SK-N-SH (cell line): ENCODE results near the gene CCDC149. TPM values are rescaled to one million over a fixed set of nuclear protein-coding genes. Genes with fewer than 3 reads are reported as not detected.

Experiments
- CTCF ChIA-PET: fragments of 300-600, 350-600 bp; formaldehyde crosslinking; extraction: SDS; loops from one replicate; lab custom pipeline; 2021; lab: Yijun Ruan, JAX
- POLR2A ChIA-PET: fragments of 350-600 bp; sonication (Branson Sonifier 250); formaldehyde crosslinking; extraction: SDS; loops from one replicate; lab custom pipeline; 2020; ENCODE audit warnings: antibody characterized with exemption, inconsistent platforms; lab: Yijun Ruan, JAX
- DNase-seq: peaks from one replicate; pipeline ENCODE4 v3.0.0; 2012
- H2AFZ ChIP-seq: fragments of 200-600 bp; sonication (generic); 2 replicates; pipeline ENCODE4 v1.8.1; 2016; ENCODE audit warnings: antibody characterized with exemption, mild to moderate bottlenecking, low read depth
- H3F3A ChIP-seq: fragments of 200-600 bp; sonication (generic); replicated peaks from 2 replicates; pipeline ENCODE3; 2016; ENCODE audit warnings: antibody characterized with exemption, mild to moderate bottlenecking; ENCODE audit not compliant: insufficient read depth
- H3K27ac ChIP-seq, 2 experiments: fragments of 200-500 bp in 1 of 2; fragments of 200-600 bp in 1 of 2; sonication (Bioruptor generic) in 1 of 2; sonication (generic), shearing (Covaris generic) in 1 of 2; 2 replicates each; pipeline versions ENCODE4 v1.5.1 to v1.6.1; 2014 to 2016; ENCODE audit warnings: low read depth in 2 of 2, inconsistent platforms in 1 of 2, low read length in 1 of 2, mild to moderate bottlenecking in 1 of 2, mixed read lengths in 1 of 2
- H3K27me3 ChIP-seq: fragments of 200-600 bp; sonication (generic), shearing (Covaris generic); 2 replicates; pipeline ENCODE4 v1.6.1; 2016; ENCODE audit warnings: mixed run types; ENCODE audit not compliant: insufficient read depth
- H3K36me3 ChIP-seq, 2 experiments: fragments of 200-500 bp in 1 of 2; fragments of 200-600 bp in 1 of 2; sonication (Bioruptor generic) in 1 of 2; sonication (generic) in 1 of 2; replicated peaks in 1 of 2; 2 replicates each; pipeline versions ENCODE3 to v1.5.1; 2014 to 2016; ENCODE audit warnings: low read length in 1 of 2, mild to moderate bottlenecking in 1 of 2; ENCODE audit not compliant: insufficient read depth in 2 of 2, control insufficient read depth in 1 of 2
- H3K4me1 ChIP-seq, 2 experiments: fragments of 200-500 bp in 1 of 2; fragments of 200-600 bp in 1 of 2; sonication (Bioruptor generic) in 1 of 2; sonication (generic), shearing (Covaris generic) in 1 of 2; 2 replicates each; pipeline versions ENCODE4 v1.5.1 to v1.6.1; 2014 to 2016; ENCODE audit warnings: low read depth in 1 of 2, low read length in 1 of 2, mixed run types in 1 of 2; ENCODE audit not compliant: insufficient read depth in 2 of 2, control insufficient read depth in 1 of 2
- H3K4me2 ChIP-seq: fragments of 200-600 bp; sonication (generic), shearing (Covaris generic); 2 replicates; pipeline ENCODE4 v1.6.1; 2017; ENCODE audit warnings: mixed run types
- H3K4me3 ChIP-seq, 2 experiments: fragments of 200-500 bp in 1 of 2; fragments of 200-600 bp in 1 of 2; sonication (Bioruptor generic) in 1 of 2; sonication (generic), shearing (Covaris generic) in 1 of 2; 2 replicates each; pipeline versions ENCODE4 v1.5.1 to v1.8.1; 2014 to 2016; ENCODE audit warnings: low read depth in 2 of 2, inconsistent platforms in 1 of 2, low read length in 1 of 2, mild to moderate bottlenecking in 1 of 2, mixed read lengths in 1 of 2, moderate library complexity in 1 of 2
- H3K79me2 ChIP-seq: fragments of 200-600 bp; sonication (generic); 2 replicates; pipeline ENCODE4 v1.8.1; 2017; ENCODE audit warnings: mild to moderate bottlenecking; ENCODE audit not compliant: insufficient read depth
- H3K9ac ChIP-seq: fragments of 200-600 bp; sonication (generic); 2 replicates; pipeline ENCODE4 v1.6.1; 2017; ENCODE audit warnings: mixed run types
- H3K9me2 ChIP-seq: fragments of 200-600 bp; sonication (generic); 2 replicates; pipeline ENCODE4 v1.6.1; 2017; ENCODE audit warnings: mixed run types
- H3K9me3 ChIP-seq: fragments of 200-600 bp; sonication (generic); 2 replicates; pipeline ENCODE4 v1.6.1; 2017; ENCODE audit warnings: mixed run types, mild to moderate bottlenecking, moderate library complexity
- H4K20me1 ChIP-seq: fragments of 200-600 bp; sonication (generic); 2 replicates; pipeline ENCODE4 v1.6.1; 2017; ENCODE audit warnings: mild to moderate bottlenecking, mixed run types; ENCODE audit not compliant: insufficient read depth
- CHD2 ChIP-seq: fragments of 150-350 bp; IDR thresholded peaks from 2 replicates; pipeline ENCODE4 v1.6.1; 2018; ENCODE audit warnings: low read length; ENCODE audit not compliant: partially characterized antibody
- ELF1 ChIP-seq: IDR thresholded peaks from 2 replicates; pipeline ENCODE4 v1.4.0; 2012
- EP300 ChIP-seq, 2 experiments: IDR thresholded peaks; 2 replicates each; pipeline versions ENCODE4 v1.4.0 to v1.6.1; 2012; ENCODE audit warnings: borderline replicate concordance in 1 of 2, low read depth in 1 of 2, low read length in 1 of 2
- FOSL2 ChIP-seq: IDR thresholded peaks from 2 replicates; pipeline ENCODE4 v1.4.0; 2012; ENCODE audit warnings: low read depth, mild to moderate bottlenecking, moderate library complexity, borderline replicate concordance
- FOXJ3 ChIP-seq: sonication (generic); formaldehyde crosslinking; IDR thresholded peaks from 2 replicates; pipeline ENCODE4 v1.5.1; 2020; ENCODE audit warnings: mild to moderate bottlenecking, missing genetic modification reagents
- GABPA ChIP-seq: IDR thresholded peaks from 2 replicates; pipeline ENCODE4 v1.4.0; 2012; ENCODE audit warnings: low read depth, mild to moderate bottlenecking
- GATA2 ChIP-seq: sonication (generic); formaldehyde crosslinking; IDR thresholded peaks from 2 replicates; pipeline ENCODE4 v1.5.0; 2020; ENCODE audit warnings: mild to moderate bottlenecking, missing genetic modification reagents
- JUND ChIP-seq: IDR thresholded peaks from 2 replicates; pipeline ENCODE4 v1.4.0; 2012
- MXI1 ChIP-seq: IDR thresholded peaks from 2 replicates; pipeline ENCODE4 v1.6.1; 2012; ENCODE audit warnings: mild to moderate bottlenecking, low read depth, low read length, improper control_type of control experiment
- NFIC ChIP-seq: IDR thresholded peaks from 2 replicates; pipeline ENCODE4 v1.4.0; 2012; ENCODE audit warnings: borderline replicate concordance
- RAD21 ChIP-seq: IDR thresholded peaks from 2 replicates; pipeline ENCODE4 v1.6.1; 2012; ENCODE audit warnings: mild to moderate bottlenecking, low read length
- RFX5 ChIP-seq: IDR thresholded peaks from 2 replicates; pipeline ENCODE4 v1.6.1; 2012; ENCODE audit warnings: mild to moderate bottlenecking, improper control_type of control experiment, low read length
- SMC3 ChIP-seq: IDR thresholded peaks from 2 replicates; pipeline ENCODE4 v1.6.1; 2012; ENCODE audit warnings: low read depth, low read length, improper control_type of control experiment
- TAF1 ChIP-seq: IDR thresholded peaks from 2 replicates; pipeline ENCODE4 v1.6.1; 2012; ENCODE audit warnings: low read depth, mild to moderate bottlenecking, low read length, moderate library complexity, borderline replicate concordance
- TCF12 ChIP-seq: IDR thresholded peaks from 2 replicates; pipeline ENCODE4 v1.4.0; 2012
- WGBS: methylation state at CpG from one replicate; pipeline ENCODE4 v1.1.6; 2017; ENCODE audit warnings: low lambda C conversion rate; 5-methylcytosine and 5-hydroxymethylcytosine counted together
- polyA plus RNA-seq, 3 experiments: library from polyadenylated mRNA; depleted of rRNA; stranded (reverse); fragments of >200 nt; gene quantifications; 2 replicates each; pipeline ENCODE4 v1.2.3, GENCODE V29; 2012
- TF ChIP-seq, protein P1 (sequence below): fragments of 150-350 bp; IDR thresholded peaks from 2 replicates; pipeline ENCODE4 v1.6.1; 2016; ENCODE audit warnings: mild to moderate bottlenecking, low read depth, low read length
- TF ChIP-seq, protein P2 (sequence below): IDR thresholded peaks from 2 replicates; pipeline ENCODE4 v1.4.0; 2012; ENCODE audit warnings: low read depth
- TF ChIP-seq, protein P3 (sequence below): IDR thresholded peaks from 2 replicates; pipeline ENCODE4 v1.6.1; 2012; ENCODE audit warnings: mild to moderate bottlenecking, low read depth, low read length, moderate library complexity

CCDC149 gene
- polyA plus RNA-seq, 1 of the 3 experiments (the other 2 are of a cell fraction) = 5.5 TPM

DNA sequence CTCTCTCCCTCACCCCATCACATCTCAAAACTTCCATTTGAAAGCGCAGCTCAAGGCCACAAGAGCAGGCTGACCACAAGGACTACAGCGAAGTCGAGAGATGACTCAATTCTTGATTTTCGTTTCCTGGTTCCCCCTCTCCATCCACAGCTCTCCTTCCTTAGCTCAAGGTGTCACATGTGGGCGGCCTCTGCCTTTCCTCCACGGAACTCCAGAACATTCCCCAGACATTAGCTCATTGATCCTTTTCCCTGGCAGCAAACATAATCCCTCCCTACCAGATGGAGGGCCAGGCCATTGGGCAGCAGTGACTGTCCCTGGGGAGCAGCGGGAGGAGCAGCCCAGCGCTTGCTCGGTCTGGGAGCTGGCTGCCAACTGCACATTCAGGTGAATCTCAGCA is 56.3 kb downstream of the CCDC149 start:
- TF ChIP-seq TCF12 (peak; percentile 42; the same call in 1 of the 2 replicates), ELF1 (peak; percentile 29; the same call in 1 of the 2 replicates), NFIC (0 out of 2 replicates have a peak, but pooled peaks have one; percentile 5), SMC3 (no peak), JUND (peak; percentile 45)
- no peaks in the 10 kb centered on the region for H3K9me2 ChIP-seq
- no peak overlapping the region for H3K9ac ChIP-seq
- no peaks in the 10 kb centered on the region for H4K20me1 ChIP-seq
- no peaks in the 10 kb centered on the region for H3K9me3 ChIP-seq
- peaks cover 0 to 4% of the 10 kb centered on the region in 2 experiments for H3K36me3 ChIP-seq
- 77% methylated on average over 9 of the region's 9 CpGs for WGBS
- no peak overlapping the region for H3K4me3 ChIP-seq
- H3F3A ChIP-seq = peaks cover 26% of the 10 kb centered on the region
- no peak overlapping the region; the same call in 1 of the 2 replicates for H2AFZ ChIP-seq
- CTCF ChIA-PET = interaction anchor here (2.1 kb wide), 1 partner anchor 12 kb away, joined by 4 read pairs; no protein-coding TSS in a partner anchor
- POLR2A ChIA-PET = no interaction called here
- peak overlapping the region in 1 of 2 experiments; percentile 79; a peak in 2 of 4 replicates for H3K27ac ChIP-seq
- no peaks in the 10 kb centered on the region for H3K79me2 ChIP-seq
- no peaks in the 10 kb centered on the region for H3K27me3 ChIP-seq
- peaks cover 2 to 37% of the 10 kb centered on the region in 2 experiments for H3K4me1 ChIP-seq
- DNase-seq = peak; percentile 7
- peak overlapping the region; percentile 38; the same call in 1 of the 2 replicates for H3K4me2 ChIP-seq

DNA sequence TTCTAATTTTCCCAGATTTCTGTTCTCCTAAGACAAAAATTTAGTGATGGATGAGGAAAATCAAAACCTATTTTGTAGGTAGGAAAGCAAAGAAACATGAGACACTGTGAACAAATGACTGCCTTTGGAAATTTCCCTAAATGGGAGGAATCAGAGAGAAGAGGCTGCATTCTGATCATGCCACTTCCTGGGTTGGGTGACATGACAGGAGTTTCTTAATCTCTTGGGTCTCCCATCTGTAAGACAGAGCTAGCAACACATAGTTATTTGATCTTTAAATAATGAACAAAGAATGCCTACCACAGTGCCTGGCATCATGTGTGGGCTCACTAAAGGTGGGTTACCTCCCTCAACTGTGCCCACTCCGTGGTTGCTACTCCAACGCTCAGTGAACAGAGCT is 57.1 kb downstream of the CCDC149 start:
- H3K9ac ChIP-seq = no peak overlapping the region
- H3K9me2 ChIP-seq = no peaks in the 10 kb centered on the region
- H3K27me3 ChIP-seq = no peaks in the 10 kb centered on the region
- no peaks in the 10 kb centered on the region for H3K9me3 ChIP-seq
- H3K4me1 ChIP-seq = peaks cover 2 to 43% of the 10 kb centered on the region in 2 experiments
- no peak overlapping the region for H3K4me2 ChIP-seq
- POLR2A ChIA-PET = no interaction called here
- H3K36me3 ChIP-seq = peaks cover 0 to 4% of the 10 kb centered on the region in 2 experiments
- WGBS = 89% methylated on average over 2 of the region's 2 CpGs
- no peak overlapping the region for H2AFZ ChIP-seq
- no peak for DNase-seq
- peak overlapping the region in 1 of 2 experiments; percentile 79; a peak in 1 of 4 replicates for H3K27ac ChIP-seq
- no peaks in the 10 kb centered on the region for H4K20me1 ChIP-seq
- CTCF ChIA-PET = interaction anchor here (2.1 kb wide), 1 partner anchor 13 kb away, joined by 4 read pairs; no protein-coding TSS in a partner anchor
- TF ChIP-seq TAF1 (no peak), JUND (no peak), MXI1 (no peak), RFX5 (no peak), RAD21 (no peak), EP300 (IDR thresholded peaks at IDR 0.05; ENCODE audit: borderline replicate concordance in 1 of 2, low read depth in 1 of 2, low read length in 1 of 2) (no peak), NFIC (no peak)
- TF ChIP-seq, protein P1, sequence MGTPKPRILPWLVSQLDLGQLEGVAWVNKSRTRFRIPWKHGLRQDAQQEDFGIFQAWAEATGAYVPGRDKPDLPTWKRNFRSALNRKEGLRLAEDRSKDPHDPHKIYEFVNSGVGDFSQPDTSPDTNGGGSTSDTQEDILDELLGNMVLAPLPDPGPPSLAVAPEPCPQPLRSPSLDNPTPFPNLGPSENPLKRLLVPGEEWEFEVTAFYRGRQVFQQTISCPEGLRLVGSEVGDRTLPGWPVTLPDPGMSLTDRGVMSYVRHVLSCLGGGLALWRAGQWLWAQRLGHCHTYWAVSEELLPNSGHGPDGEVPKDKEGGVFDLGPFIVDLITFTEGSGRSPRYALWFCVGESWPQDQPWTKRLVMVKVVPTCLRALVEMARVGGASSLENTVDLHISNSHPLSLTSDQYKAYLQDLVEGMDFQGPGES = no peak
- TF ChIP-seq, all 33 proteins: peak for 0
- H3K79me2 ChIP-seq = no peaks in the 10 kb centered on the region
- H3K4me3 ChIP-seq = no peak overlapping the region
- peaks cover 34% of the 10 kb centered on the region for H3F3A ChIP-seq

DNA sequence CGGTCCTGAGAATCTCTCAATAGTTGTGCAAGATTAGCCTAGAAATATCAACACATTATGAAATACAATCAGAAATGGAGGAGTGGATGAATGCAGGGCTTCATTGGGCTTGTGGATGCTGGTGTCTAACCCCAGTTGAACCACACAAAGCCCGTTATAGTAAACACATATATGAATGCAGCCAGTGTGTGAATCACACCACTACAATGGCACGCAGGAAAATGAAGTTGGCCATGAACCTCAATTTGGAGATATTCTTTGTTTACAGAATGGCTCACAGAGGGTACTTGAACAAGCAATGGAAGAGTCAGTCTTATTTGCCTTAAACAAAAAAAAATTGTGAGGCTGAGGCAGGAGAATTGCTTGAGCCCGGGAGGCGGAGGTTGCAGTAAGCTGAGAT is 59.7 kb downstream of the CCDC149 start:
- Histone ChIP-seq H3K4me3 (no peak overlapping the region), H2AFZ (no peak overlapping the region), H3K9ac (no peak overlapping the region), H3F3A (peaks cover 23% of the 10 kb centered on the region), H3K4me2 (no peak overlapping the region), H3K4me1 (peaks cover 2 to 32% of the 10 kb centered on the region in 2 experiments; a peak in 3 of 4 replicates), H3K9me2 (no peaks in the 10 kb centered on the region), H3K36me3 (peaks cover 0 to 4% of the 10 kb centered on the region in 2 experiments), H3K9me3 (no peaks in the 10 kb centered on the region), H3K27me3 (no peaks in the 10 kb centered on the region), H3K27ac (no peak overlapping the region), H3K79me2 (no peaks in the 10 kb centered on the region), H4K20me1 (no peaks in the 10 kb centered on the region)
- ChIA-PET CTCF (no interaction called here), POLR2A (no interaction called here)
- WGBS = 87% methylated on average over 5 of the region's 5 CpGs
- DNase-seq = no peak
- TF ChIP-seq FOSL2 (no peak), CHD2 (no peak), FOXJ3 (CRISPR knock-in tag) (no peak), TAF1 (no peak), GATA2 (no peak), GABPA (no peak)
- TF ChIP-seq, protein P2, sequence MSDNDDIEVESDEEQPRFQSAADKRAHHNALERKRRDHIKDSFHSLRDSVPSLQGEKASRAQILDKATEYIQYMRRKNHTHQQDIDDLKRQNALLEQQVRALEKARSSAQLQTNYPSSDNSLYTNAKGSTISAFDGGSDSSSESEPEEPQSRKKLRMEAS = no peak
- TF ChIP-seq, protein P3, sequence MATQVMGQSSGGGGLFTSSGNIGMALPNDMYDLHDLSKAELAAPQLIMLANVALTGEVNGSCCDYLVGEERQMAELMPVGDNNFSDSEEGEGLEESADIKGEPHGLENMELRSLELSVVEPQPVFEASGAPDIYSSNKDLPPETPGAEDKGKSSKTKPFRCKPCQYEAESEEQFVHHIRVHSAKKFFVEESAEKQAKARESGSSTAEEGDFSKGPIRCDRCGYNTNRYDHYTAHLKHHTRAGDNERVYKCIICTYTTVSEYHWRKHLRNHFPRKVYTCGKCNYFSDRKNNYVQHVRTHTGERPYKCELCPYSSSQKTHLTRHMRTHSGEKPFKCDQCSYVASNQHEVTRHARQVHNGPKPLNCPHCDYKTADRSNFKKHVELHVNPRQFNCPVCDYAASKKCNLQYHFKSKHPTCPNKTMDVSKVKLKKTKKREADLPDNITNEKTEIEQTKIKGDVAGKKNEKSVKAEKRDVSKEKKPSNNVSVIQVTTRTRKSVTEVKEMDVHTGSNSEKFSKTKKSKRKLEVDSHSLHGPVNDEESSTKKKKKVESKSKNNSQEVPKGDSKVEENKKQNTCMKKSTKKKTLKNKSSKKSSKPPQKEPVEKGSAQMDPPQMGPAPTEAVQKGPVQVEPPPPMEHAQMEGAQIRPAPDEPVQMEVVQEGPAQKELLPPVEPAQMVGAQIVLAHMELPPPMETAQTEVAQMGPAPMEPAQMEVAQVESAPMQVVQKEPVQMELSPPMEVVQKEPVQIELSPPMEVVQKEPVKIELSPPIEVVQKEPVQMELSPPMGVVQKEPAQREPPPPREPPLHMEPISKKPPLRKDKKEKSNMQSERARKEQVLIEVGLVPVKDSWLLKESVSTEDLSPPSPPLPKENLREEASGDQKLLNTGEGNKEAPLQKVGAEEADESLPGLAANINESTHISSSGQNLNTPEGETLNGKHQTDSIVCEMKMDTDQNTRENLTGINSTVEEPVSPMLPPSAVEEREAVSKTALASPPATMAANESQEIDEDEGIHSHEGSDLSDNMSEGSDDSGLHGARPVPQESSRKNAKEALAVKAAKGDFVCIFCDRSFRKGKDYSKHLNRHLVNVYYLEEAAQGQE = no peak
